Spleen (tissue), 11 donors: Measurements from ENCODE around the gene FBXO15. TPM values are rescaled to one million over a fixed set of nuclear protein-coding genes. Genes with fewer than 3 reads are reported as not detected.
A peak's percentile ranks its signal among the peaks of the same experiment; 100 is the strongest.

Source experiments
- DNase-seq: peaks from one replicate; pipeline ENCODE4 v3.0.0-alpha.2; 2020
- H3K27ac ChIP-seq, 8 donors: fragments of 200-600 bp; sonication (generic) in 7 of 8; 1 replicate in 4 of 8; 2 replicates in 4 of 8; pipeline versions ENCODE4 v1.5.0 to v1.8.0; 2016 to 2021; ENCODE audit warnings: inconsistent platforms in 4 of 8, mild to moderate bottlenecking in 4 of 8, moderate library complexity in 1 of 8
- H3K27me3 ChIP-seq, 7 donors: fragments of 200-600 bp; sonication (generic) in 6 of 7; replicated peaks in 1 of 7; 1 replicate in 4 of 7; 2 replicates in 3 of 7; pipeline versions ENCODE4 v1.5.0 to v1.8.0; 2016 to 2021; ENCODE audit warnings: inconsistent platforms in 3 of 7, mild to moderate bottlenecking in 1 of 7
- H3K36me3 ChIP-seq, 6 donors: fragments of 200-600 bp; sonication (generic) in 5 of 6; 1 replicate in 4 of 6; 2 replicates in 2 of 6; pipeline versions ENCODE4 v1.5.0 to v1.8.0; 2016 to 2021; ENCODE audit warnings: inconsistent platforms in 2 of 6
- H3K4me1 ChIP-seq, 6 donors: fragments of 200-600 bp; sonication (generic) in 5 of 6; 1 replicate in 3 of 6; 2 replicates in 3 of 6; pipeline versions ENCODE4 v1.5.0 to v1.8.0; 2016 to 2021; ENCODE audit warnings: inconsistent platforms in 3 of 6
- H3K4me3 ChIP-seq, 8 donors: fragments of 200-600 bp; sonication (generic) in 7 of 8; 1 replicate in 4 of 8; 2 replicates in 4 of 8; pipeline versions ENCODE4 v1.5.0 to v1.8.0; 2016 to 2021; ENCODE audit warnings: inconsistent platforms in 4 of 8, mild to moderate bottlenecking in 4 of 8, moderate library complexity in 2 of 8
- H3K9me3 ChIP-seq, 8 donors: fragments of 200-600 bp; sonication (generic) in 7 of 8; 1 replicate in 4 of 8; 2 replicates in 4 of 8; pipeline versions ENCODE4 v1.5.0 to v1.8.0; 2016 to 2021; ENCODE audit warnings: inconsistent platforms in 4 of 8
- CTCF ChIP-seq, 11 experiments: fragments of 200-600 bp in 7 of 11; fragments of 450-650 bp in 4 of 11; sonication (generic) in 4 of 11; IDR thresholded peaks in 8 of 11; conservative IDR thresholded peaks in 3 of 11; 1 replicate in 7 of 11; 2 replicates in 4 of 11; pipeline versions ENCODE4 v1.4.0 to v1.8.0; 2016 to 2021; ENCODE audit warnings: antibody characterized with exemption in 11 of 11, inconsistent platforms in 4 of 11, mild to moderate bottlenecking in 1 of 11
- POLR2A ChIP-seq, 3 donors: fragments of 450-650 bp; IDR thresholded peaks; one replicate each; pipeline ENCODE4 v1.5.1; 2017; ENCODE audit warnings: antibody characterized with exemption in 3 of 3, mild to moderate bottlenecking in 1 of 3
- POLR2AphosphoS5 ChIP-seq, 3 donors: sonication (generic); formaldehyde crosslinking; IDR thresholded peaks; one replicate each; pipeline ENCODE4 v1.5.1; 2017; ENCODE audit warnings: antibody characterized with exemption in 3 of 3
- WGBS, 5 donors: extraction: QIAGEN DNeasy Blood & Tissue Kit in 3 of 5; methylation state at CpG; one replicate each; pipeline versions ENCODE4 v1.1.5 to v1.1.7; 2013 to 2018; 5-methylcytosine and 5-hydroxymethylcytosine counted together
- intact Hi-C: fragments of 100-400 bp; cut with DNase I; formaldehyde crosslinking; loops from one replicate; pipeline ENCODE4 v1.15.0; 2023; ENCODE audit warnings: low total_unique reads
- polyA plus RNA-seq, 3 donors: library from polyadenylated mRNA; stranded (reverse); fragments of 200-250 nt; gene quantifications; one replicate each; pipeline ENCODE4 v1.2.1, GENCODE V29; 2013
- total RNA-seq, 7 donors: library from RNA; depleted of rRNA in 3 of 7; stranded (reverse); fragments of >200 nt in 3 of 7; fragmentation: NEBNext Ultra II Directional in 4 of 7; extraction: Animal tissue kit (Norgen Biotek cat#: 25700) in 4 of 7; gene quantifications; one replicate each; pipeline versions ENCODE4 v1.1.0 to v1.2.1, GENCODE V29; 2016 to 2021
- donor health status: healthy with polysubstance abuse.
- donor health status: DM: no; HTN: no; CAD: no; lungs with moderate emphysema.
- donor health status: DM: no; HTN: no; CAD: no.
- donor health status: Bipolar disorder and iron deficiency.
- donor health status: healthy.
- donor health status: DM: no; HTN: no; CAD: no.
- donor health status: DM: yes; HTN: yes; CAD: no.

The FBXO15 gene
- total and polyA plus RNA-seq, 10 donors = 0.28 to 3.5 (median 1.1) TPM

DNA sequence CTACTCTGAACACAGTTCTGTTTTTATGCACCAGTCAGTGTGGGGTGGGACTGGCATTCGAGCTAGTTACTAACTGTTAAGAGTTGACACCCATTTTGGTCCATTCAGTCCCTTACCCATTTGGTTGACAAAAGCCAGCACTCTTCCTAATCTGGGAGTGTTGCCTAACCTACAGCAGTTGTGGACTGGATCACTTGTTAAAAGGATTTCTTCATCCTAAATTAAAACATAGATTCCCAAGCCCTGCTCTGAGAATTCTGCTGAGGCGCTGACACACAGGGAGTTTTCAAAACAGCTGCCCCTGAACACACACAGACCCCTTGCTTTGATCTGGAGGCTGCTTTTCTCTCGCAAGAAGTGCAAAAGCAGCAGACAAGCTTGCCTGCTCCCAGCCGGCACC, 7.1 kb upstream of the FBXO15 start:
- DNase-seq = no peak
- Histone ChIP-seq H3K27ac (peak overlapping the region in 5 of 8 donors; percentile 3 to 57 (median 55)), H3K4me3 (no peak overlapping the region), H3K4me1 (peaks cover 7 to 34% (median 22%) of the 10 kb centered on the region in 6 donors), H3K9me3 (no peaks in the 10 kb centered on the region), H3K27me3 (no peaks in the 10 kb centered on the region), H3K36me3 (peaks cover 0 to 96% (median 50%) of the 10 kb centered on the region in 6 donors)
- intact Hi-C loops = no loop called here
- 85 to 96% (median 91%) methylated on average over 4 of the region's 4 CpGs for WGBS, 5 donors
- no peak for TF ChIP-seq POLR2AphosphoS5 (IDR thresholded peaks at IDR 0.05)
- no peak for TF ChIP-seq POLR2A (IDR thresholded peaks at IDR 0.05)
- TF ChIP-seq CTCF (IDR thresholded peaks at IDR 0.05 in 8 of 11, conservative IDR thresholded peaks at IDR 0.05 in 3 of 11) = no peak

GRCh38 chr18:74153793-74154192, 6.2 kb upstream of the FBXO15 start:
- DNase-seq = no peak
- TF ChIP-seq POLR2A (IDR thresholded peaks at IDR 0.05) = no peak
- H3K36me3 ChIP-seq = peaks cover 0 to 88% (median 45%) of the 10 kb centered on the region in 6 donors
- no peaks in the 10 kb centered on the region for H3K9me3 ChIP-seq
- H3K4me3 ChIP-seq = no peak overlapping the region
- 93 to 95% (median 95%) methylated on average over 4 of the region's 4 CpGs for WGBS, 5 donors
- no peak overlapping the region for H3K27ac ChIP-seq
- intact Hi-C loops = no loop called here
- H3K27me3 ChIP-seq = no peaks in the 10 kb centered on the region
- H3K4me1 ChIP-seq = peaks cover 16 to 44% (median 31%) of the 10 kb centered on the region in 6 donors

DNA sequence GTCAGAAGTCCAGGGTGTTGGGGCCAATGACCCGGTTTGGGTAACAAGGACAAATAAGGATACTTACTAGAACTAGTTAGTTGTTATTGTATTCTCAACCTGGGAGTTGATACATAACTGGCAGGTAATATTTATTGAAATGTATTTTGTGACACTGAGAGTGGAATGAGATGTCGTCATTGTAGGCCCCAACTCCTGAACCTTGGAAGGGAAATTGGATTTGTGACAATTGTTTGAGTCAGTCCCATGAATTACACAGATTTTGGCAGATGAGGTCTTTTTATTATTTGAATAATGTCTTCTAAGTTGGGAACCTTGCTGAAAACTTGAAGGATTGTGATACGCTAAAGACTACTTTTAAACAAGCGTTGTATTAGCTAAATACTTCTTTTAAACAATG, 5.7 kb upstream of the FBXO15 start:
- DNase-seq = no peak
- no peaks in the 10 kb centered on the region for H3K9me3 ChIP-seq
- H3K36me3 ChIP-seq = peaks cover 0 to 84% (median 42%) of the 10 kb centered on the region in 6 donors
- no peaks in the 10 kb centered on the region for H3K27me3 ChIP-seq
- intact Hi-C loops = no loop called here
- TF ChIP-seq CTCF (IDR thresholded peaks at IDR 0.05 in 8 of 11, conservative IDR thresholded peaks at IDR 0.05 in 3 of 11) (no peak), POLR2A (IDR thresholded peaks at IDR 0.05) (no peak), POLR2AphosphoS5 (IDR thresholded peaks at IDR 0.05) (no peak)
- 93 to 97% (median 96%) methylated on average over 4 of the region's 4 CpGs for WGBS, 5 donors
- H3K4me1 ChIP-seq = peaks cover 16 to 45% (median 33%) of the 10 kb centered on the region in 6 donors
- H3K27ac ChIP-seq = no peak overlapping the region
- no peak overlapping the region for H3K4me3 ChIP-seq

DNA sequence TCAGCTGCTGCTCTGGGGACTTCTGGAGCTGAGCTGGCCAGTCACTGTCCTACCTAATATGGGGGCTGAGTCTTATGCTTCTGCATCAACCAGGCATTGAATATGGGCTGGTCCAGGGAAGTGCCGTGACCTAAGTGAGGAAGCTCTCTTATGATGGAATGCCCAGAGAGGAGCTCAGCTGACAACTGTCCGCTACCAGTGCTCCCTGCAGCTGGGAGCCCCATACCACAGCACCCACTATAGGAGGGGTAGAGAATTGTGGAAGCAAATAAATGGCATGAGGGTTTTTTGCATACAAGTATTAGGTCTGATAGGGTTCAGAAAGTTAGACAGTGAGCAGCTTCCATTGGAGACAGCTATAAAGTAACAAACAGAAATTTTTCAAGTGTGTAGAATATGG, 5.2 kb upstream of the FBXO15 start:
- Histone ChIP-seq H3K27ac (no peak overlapping the region), H3K36me3 (peaks cover 0 to 79% (median 37%) of the 10 kb centered on the region in 6 donors), H3K4me3 (no peak overlapping the region), H3K27me3 (no peaks in the 10 kb centered on the region), H3K4me1 (peaks cover 16 to 45% (median 33%) of the 10 kb centered on the region in 6 donors), H3K9me3 (no peaks in the 10 kb centered on the region)
- 75 to 100% (median 97%) methylated on average over 2 of the region's 2 CpGs for WGBS, 5 donors
- intact Hi-C loops = no loop called here
- DNase-seq = no peak
- no peak for TF ChIP-seq POLR2A (IDR thresholded peaks at IDR 0.05)
- TF ChIP-seq CTCF (IDR thresholded peaks at IDR 0.05 in 8 of 11, conservative IDR thresholded peaks at IDR 0.05 in 3 of 11) = no peak
- TF ChIP-seq POLR2AphosphoS5 (IDR thresholded peaks at IDR 0.05) = no peak

DNA sequence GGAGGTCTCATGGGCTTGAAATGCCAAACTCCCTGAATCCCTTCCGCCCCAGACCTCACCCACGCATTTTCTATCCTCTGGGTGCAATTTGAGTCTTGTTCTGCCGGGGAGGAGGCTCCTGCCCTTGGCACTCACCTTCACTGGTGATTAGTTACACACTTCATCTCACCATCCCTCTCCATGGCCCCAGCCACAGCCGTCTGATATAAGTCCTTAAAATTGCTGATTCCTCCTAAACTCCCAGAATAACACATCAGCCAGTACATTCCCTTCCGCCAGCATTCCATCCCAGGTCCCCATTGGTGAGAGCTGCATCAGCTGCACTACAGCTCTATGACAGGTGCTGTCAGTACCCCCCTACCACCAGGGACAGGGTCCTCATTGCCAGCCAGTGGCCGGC, 4.6 kb upstream of the FBXO15 start:
- Histone ChIP-seq H3K4me1 (peaks cover 16 to 48% (median 35%) of the 10 kb centered on the region in 6 donors), H3K36me3 (peaks cover 0 to 73% (median 31%) of the 10 kb centered on the region in 6 donors), H3K4me3 (no peak overlapping the region), H3K27ac (no peak overlapping the region), H3K27me3 (no peaks in the 10 kb centered on the region), H3K9me3 (no peaks in the 10 kb centered on the region)
- intact Hi-C loops = no loop called here
- 82 to 94% (median 89%) methylated on average over 6 of the region's 6 CpGs for WGBS, 5 donors
- no peak for DNase-seq
- TF ChIP-seq CTCF (IDR thresholded peaks at IDR 0.05 in 8 of 11, conservative IDR thresholded peaks at IDR 0.05 in 3 of 11) (no peak), POLR2A (IDR thresholded peaks at IDR 0.05) (no peak), POLR2AphosphoS5 (IDR thresholded peaks at IDR 0.05) (no peak)
